Smooth muscle cell (in vitro differentiated cells): Measurements from ENCODE around the gene CHMP2A. TPM values are rescaled to one million over a fixed set of nuclear protein-coding genes. Genes with fewer than 3 reads are reported as not detected.

Experiments
- DNase-seq: peaks from one replicate; lab custom pipeline; 2025; ENCODE audit not compliant: unreplicated experiment; lab: John Stamatoyannopoulos, UW
- H2AFZ ChIP-seq: fragments of 200-600 bp; sonication (generic); 2 replicates; pipeline ENCODE4 v1.6.0; 2016; ENCODE audit warnings: antibody characterized with exemption, low read depth, mild to moderate bottlenecking
- H3F3A ChIP-seq: fragments of 200-600 bp; sonication (generic); 2 replicates; pipeline ENCODE4 v1.6.0; 2017; ENCODE audit warnings: antibody characterized with exemption, low read depth
- H3K27ac ChIP-seq: fragments of 200-600 bp; sonication (generic); 2 replicates; pipeline ENCODE4 v1.5.1; 2016; ENCODE audit warnings: low read depth, mild to moderate bottlenecking
- H3K27me3 ChIP-seq: fragments of 200-600 bp; sonication (generic); 2 replicates; pipeline ENCODE4 v1.6.1; 2016; ENCODE audit warnings: low read depth, mild to moderate bottlenecking
- H3K36me3 ChIP-seq: fragments of 200-600 bp; sonication (generic); 2 replicates; pipeline ENCODE4 v1.5.1; 2016; ENCODE audit warnings: low read depth
- H3K4me1 ChIP-seq: fragments of 200-600 bp; sonication (generic); 2 replicates; pipeline ENCODE4 v1.5.1; 2016; ENCODE audit warnings: low read depth
- H3K4me2 ChIP-seq: fragments of 200-600 bp; sonication (generic); 2 replicates; pipeline ENCODE4 v1.6.0; 2016; ENCODE audit warnings: mild to moderate bottlenecking
- H3K4me3 ChIP-seq: fragments of 200-600 bp; sonication (generic); 2 replicates; pipeline ENCODE4 v1.5.1; 2016; ENCODE audit warnings: mild to moderate bottlenecking
- H3K79me2 ChIP-seq: fragments of 200-600 bp; sonication (generic); 2 replicates; pipeline ENCODE4 v1.6.0; 2016; ENCODE audit warnings: low read depth, mild to moderate bottlenecking
- H3K9ac ChIP-seq: fragments of 200-600 bp; sonication (generic); 2 replicates; pipeline ENCODE4 v1.6.0; 2016; ENCODE audit warnings: low read depth
- H3K9me3 ChIP-seq: fragments of 200-600 bp; sonication (generic); replicated peaks from 2 replicates; pipeline ENCODE4 v1.5.1; 2016; ENCODE audit warnings: low read depth
- H4K20me1 ChIP-seq: fragments of 200-600 bp; sonication (generic); 2 replicates; pipeline ENCODE4 v1.6.0; 2016; ENCODE audit warnings: low read depth
- WGBS: methylation state at CpG from one replicate; pipeline ENCODE4 v1.1.7; 2016; ENCODE audit warnings: low lambda C conversion rate; 5-methylcytosine and 5-hydroxymethylcytosine counted together
- polyA plus RNA-seq: library from polyadenylated mRNA; unstranded; fragments of >200 nt; fragmentation: Nextera tagmentation; extraction: Ambion mirVana; gene quantifications from 2 replicates; pipeline ENCODE4 v1.2.1, GENCODE V29; 2016
- total RNA-seq: library from RNA; depleted of rRNA; stranded (reverse); fragments of >200 nt; gene quantifications from 2 replicates; pipeline ENCODE4 v1.2.3, GENCODE V29; 2014
- TF ChIP-seq, protein P1 (sequence below): fragments of 200-600 bp; sonication (generic); IDR thresholded peaks from 2 replicates; pipeline ENCODE4 v1.5.1; 2017; ENCODE audit warnings: borderline replicate concordance, mild to moderate bottlenecking, antibody characterized with exemption; ENCODE audit not compliant: insufficient read depth, poor library complexity, severe bottlenecking

Gene CHMP2A
- total and polyA plus RNA-seq, 2 experiments from 2014 or later, result 153 to 213 TPM

DNA sequence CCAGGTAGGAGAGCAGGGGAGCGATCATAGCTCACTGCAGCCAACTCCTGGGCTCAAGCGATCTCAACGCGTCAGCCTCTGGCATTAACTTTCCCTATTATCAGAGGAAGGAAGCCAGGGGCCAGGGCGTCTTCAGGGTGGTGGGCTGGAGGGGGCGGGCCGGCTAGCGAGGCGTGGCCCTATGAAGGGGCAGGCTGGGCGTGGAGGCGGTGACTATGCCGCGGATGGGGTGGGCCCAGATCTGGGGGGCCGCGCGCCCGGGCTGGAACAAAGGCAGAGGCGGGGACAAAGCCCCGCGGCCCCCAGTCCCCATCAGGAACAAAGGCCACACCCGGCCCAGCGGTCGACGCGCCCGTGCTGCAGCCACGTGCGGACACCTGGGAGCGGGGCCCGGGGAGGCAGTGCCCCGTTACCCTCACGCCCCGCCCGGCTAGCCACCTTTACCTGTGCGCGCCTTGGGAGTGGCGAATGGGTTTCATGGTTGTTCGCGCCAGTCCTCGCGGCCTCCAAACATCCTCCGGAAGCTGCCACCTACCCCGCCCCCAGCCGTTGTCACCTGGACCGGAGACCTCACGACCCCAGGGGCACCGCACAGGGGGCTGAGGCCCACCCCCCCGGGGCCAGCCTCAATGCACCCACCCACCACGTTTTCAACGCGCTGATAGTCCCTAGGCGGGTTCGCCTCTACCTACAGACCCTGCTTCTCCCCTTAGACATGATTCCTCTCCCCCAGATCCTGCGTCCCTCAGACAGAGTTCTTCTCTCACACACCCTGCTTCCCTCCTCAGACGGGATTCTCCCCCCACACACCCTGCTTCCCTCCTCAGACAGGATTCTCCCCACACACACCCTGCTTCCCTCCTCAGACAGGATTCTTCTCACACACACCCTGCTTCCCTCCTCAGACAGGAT is 16.4 kb downstream of the CHMP2A start:
- Histone ChIP-seq H2AFZ (peak overlapping the region; percentile 91), H4K20me1 (no peaks in the 10 kb centered on the region), H3K79me2 (no peaks in the 10 kb centered on the region), H3K4me1 (peaks cover 5% of the 10 kb centered on the region), H3F3A (no peaks in the 10 kb centered on the region), H3K36me3 (no peaks in the 10 kb centered on the region), H3K9me3 (no peaks in the 10 kb centered on the region), H3K4me3 (peak overlapping the region; percentile 57), H3K9ac (peak overlapping the region; percentile 48), H3K27me3 (peaks cover 11% of the 10 kb centered on the region), H3K27ac (no peak overlapping the region), H3K4me2 (peak overlapping the region; percentile 96)
- TF ChIP-seq, protein P1, sequence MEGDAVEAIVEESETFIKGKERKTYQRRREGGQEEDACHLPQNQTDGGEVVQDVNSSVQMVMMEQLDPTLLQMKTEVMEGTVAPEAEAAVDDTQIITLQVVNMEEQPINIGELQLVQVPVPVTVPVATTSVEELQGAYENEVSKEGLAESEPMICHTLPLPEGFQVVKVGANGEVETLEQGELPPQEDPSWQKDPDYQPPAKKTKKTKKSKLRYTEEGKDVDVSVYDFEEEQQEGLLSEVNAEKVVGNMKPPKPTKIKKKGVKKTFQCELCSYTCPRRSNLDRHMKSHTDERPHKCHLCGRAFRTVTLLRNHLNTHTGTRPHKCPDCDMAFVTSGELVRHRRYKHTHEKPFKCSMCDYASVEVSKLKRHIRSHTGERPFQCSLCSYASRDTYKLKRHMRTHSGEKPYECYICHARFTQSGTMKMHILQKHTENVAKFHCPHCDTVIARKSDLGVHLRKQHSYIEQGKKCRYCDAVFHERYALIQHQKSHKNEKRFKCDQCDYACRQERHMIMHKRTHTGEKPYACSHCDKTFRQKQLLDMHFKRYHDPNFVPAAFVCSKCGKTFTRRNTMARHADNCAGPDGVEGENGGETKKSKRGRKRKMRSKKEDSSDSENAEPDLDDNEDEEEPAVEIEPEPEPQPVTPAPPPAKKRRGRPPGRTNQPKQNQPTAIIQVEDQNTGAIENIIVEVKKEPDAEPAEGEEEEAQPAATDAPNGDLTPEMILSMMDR, result no peak
- whole genome bisulfite sequencing, result 4% methylated on average over 43 of the region's 55 CpGs
- DNase-seq, result no peak

DNA sequence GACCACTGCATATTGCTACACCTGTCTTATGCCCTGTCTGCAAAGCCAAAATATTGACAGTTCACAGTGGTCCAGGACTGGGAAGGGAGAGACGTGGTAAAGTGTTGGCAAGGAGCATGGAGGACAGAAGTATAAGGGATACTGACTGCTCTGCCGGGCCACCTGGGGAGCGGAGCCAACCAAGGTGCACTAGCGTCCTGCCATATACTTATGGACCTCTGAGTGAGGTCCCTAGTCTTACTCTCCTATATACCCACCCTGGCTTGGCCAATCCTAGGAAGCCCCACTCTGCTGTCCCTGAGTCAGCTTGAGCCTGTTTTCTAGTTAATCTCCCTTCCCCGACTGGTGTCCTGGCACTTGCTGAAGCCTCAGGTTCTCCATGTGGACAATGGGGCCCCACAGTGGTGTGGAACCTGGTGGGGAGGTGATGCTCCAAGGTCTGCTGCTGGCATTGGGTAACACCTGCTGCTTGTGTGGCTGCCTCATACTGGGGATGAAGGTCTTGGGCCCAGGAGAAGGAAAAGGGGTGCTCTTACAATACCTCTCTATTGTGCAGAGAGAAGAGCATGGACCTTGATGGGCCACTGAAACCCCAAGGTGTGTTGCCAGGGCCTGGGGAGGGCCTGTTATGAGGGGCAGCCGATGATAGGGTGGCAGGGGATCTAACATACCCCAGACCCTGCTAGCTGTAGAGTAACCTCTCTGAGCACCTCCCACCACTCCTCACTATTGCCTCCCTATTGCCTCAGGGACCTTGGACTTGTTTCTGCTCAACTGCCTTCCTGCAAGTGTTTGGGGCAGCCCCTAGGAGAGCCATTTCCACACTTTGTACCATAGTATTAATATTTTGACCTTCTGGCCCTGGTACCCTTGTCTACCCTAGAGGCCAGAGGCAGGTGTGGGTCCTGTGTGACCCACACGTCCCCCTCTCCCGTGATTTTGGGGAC is 17.8 kb downstream of the CHMP2A start:
- 95% methylated on average over 8 of the region's 8 CpGs for WGBS
- H3K4me1 ChIP-seq, result peaks cover 5% of the 10 kb centered on the region
- H3K9ac ChIP-seq, result no peak overlapping the region
- no peak overlapping the region for H3K4me3 ChIP-seq
- no peaks in the 10 kb centered on the region for H3F3A ChIP-seq
- no peak overlapping the region for H3K27ac ChIP-seq
- TF ChIP-seq, protein P1, result no peak
- peaks cover 11% of the 10 kb centered on the region for H3K27me3 ChIP-seq
- H3K4me2 ChIP-seq, result no peak overlapping the region
- DNase-seq, result no peak
- H3K36me3 ChIP-seq, result no peaks in the 10 kb centered on the region
- H2AFZ ChIP-seq, result no peak overlapping the region
- H3K9me3 ChIP-seq, result no peaks in the 10 kb centered on the region
- no peaks in the 10 kb centered on the region for H3K79me2 ChIP-seq
- no peaks in the 10 kb centered on the region for H4K20me1 ChIP-seq

DNA sequence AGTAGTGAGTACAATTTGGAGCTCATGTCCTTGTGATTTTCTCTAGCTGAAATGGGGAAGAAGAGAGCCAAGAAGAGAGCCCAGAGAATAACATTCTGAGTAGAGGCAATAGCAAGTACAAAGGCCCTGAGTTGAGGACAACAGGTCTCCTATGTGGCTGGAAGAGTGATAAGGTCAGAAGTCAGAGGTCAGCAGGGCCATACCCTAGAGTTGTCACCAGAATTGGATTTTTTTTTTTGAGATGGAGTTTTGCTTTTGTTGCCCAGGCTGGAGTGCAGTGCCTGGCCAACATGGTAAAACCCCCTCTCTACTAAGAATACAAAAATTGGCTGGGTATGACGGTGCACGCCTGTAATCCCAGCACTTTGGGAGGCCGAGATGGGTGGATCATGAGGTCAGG is 19.0 kb downstream of the CHMP2A start:
- Histone ChIP-seq H3K4me1 (peaks cover 5% of the 10 kb centered on the region), H3K79me2 (no peaks in the 10 kb centered on the region), H3F3A (no peaks in the 10 kb centered on the region), H3K4me2 (no peak overlapping the region), H3K9me3 (no peaks in the 10 kb centered on the region), H3K9ac (no peak overlapping the region), H3K27me3 (peaks cover 9% of the 10 kb centered on the region), H2AFZ (no peak overlapping the region), H3K27ac (no peak overlapping the region), H3K4me3 (no peak overlapping the region), H3K36me3 (no peaks in the 10 kb centered on the region), H4K20me1 (no peaks in the 10 kb centered on the region)
- DNase-seq, result no peak
- TF ChIP-seq, protein P1, result no peak
- WGBS, result 88% methylated on average over 3 of the region's 3 CpGs
